ENCODE measurements around the gene KDM5C.
A peak's percentile ranks its signal among the peaks of the same experiment; 100 is the strongest.

Gene KDM5C

GRCh38 chrX:53250556-53250955, 25.5 kb upstream of the KDM5C start:
- no peak for FAIRE-seq

DNA sequence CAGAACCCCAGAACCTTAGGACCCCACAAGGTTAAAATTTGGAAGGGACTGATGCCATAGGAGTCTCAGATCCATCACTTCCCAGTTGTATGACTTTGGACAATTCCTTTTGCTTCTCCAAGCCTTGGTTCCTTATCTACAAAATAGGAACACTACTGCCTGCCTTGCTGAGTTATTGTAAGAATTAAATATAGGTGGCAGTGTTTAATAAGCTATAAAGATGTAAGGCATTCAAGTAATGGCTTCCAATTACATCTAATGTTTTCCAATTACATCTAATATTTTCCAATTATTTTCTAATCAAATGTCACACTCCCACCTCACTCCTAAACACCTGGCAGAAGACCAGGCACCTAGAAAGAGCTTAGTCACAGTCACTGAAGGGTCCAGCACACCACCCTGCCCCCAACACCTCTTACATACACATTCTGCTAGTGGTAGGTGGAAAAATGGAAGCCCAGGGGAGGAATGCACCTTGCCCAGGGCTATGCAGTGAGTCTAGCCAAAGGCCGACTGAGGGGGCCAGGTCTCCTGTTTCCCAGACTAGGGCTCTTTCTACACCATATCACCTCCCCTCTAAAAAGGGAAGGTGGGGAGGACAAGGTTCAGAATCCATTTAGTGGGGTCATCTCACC, 24.5 kb upstream of the KDM5C start:
- no peak for FAIRE-seq

DNA sequence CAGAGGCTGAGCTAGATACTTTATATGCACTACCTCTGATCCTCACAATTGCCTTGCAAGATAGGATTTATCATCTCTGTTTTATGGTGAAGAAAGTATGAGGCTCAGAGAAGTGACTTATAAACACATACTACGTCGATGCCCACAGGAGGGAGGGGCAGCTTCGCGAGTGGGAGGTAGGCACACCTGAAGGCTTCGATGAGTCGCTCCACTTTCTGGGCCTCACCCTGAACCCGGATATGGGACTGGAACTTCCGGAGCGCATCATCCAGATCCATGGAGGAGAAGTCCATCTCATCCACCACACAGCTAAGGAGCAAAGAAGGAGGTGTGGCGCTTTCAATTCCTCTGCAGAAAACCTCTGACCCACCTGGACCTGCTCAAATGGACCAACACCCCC, 22.9 kb upstream of the KDM5C start:
- no peak for FAIRE-seq

GRCh38 chrX:53246231-53246630, 21.2 kb upstream of the KDM5C start:
- FAIRE-seq = no peak

DNA sequence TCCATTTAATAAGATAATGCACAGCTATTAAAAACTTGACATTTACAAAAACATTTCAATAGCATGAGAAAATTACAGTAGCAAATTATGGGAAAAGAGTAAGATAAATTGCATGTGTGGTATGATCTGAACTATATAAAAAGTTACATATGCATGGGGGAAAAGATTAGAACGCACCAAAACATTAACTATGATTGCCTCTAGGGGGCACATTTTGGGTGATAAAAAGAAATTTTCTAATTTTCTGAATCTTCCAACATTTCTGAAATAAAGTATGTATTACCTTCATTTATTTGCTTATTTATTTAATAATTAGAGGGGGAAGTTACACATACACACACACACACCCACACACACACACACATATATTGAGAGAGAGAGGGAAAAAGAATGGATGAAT, 19.6 kb upstream of the KDM5C start:
- FAIRE-seq = peak; percentile 73

DNA sequence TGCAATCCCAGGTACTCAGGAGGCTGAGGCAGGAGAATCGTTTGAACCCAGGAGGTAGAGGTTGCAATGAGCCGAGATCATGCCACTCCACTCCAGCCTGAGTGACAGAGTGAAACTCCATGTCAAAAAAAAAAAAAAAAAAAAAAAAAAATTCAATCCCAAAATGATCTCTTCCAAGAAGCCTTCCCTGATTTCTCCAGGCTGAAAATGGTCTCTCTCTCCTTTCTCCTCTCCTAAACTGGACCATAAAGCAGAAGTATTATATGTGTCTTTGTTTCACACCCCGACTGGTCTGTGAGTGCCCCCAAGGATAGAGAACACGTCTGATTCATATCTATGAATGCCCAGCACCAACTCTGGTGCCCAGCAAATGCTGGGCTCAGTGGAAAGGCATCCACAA, 17.3 kb upstream of the KDM5C start:
- no peak for FAIRE-seq

DNA sequence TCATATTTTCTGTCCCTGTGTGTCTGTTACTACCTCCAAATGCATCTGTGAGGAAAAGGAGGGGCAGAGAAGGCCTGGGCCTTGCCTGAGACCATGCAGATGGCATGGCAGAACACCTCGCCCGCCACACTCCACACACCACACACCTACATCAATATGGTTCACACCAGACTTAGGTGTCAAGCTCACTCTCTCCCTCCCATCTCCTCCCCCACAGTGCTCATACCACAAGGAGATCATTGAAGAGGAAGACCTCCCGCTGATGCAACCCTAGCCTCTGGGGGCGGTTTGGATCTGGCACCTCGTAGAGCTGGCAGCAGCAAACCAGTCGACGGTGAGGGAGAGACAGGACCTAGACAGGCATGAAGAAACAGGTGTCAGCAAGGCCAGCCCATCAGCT, 16.6 kb upstream of the KDM5C start:
- no peak for FAIRE-seq

DNA sequence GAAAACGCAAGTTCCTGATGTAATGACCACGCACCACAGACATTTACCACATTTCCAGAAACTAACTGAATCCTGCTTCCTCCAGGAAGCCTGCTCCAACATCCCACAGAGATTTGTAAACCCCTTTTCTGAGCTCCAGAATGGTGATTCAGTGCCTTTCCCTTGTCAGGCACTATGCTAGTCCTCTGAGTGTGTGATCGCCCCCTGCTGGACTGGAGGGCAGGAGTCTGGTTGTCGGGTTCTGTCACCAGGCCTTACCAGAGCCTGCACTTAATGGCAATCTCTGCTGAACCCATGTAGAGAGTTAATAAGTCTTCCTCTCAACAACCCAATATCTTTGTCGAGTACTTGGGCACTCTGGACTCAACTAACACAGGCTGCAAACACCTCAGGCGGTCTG, 14.5 kb upstream of the KDM5C start:
- FAIRE-seq = no peak

DNA sequence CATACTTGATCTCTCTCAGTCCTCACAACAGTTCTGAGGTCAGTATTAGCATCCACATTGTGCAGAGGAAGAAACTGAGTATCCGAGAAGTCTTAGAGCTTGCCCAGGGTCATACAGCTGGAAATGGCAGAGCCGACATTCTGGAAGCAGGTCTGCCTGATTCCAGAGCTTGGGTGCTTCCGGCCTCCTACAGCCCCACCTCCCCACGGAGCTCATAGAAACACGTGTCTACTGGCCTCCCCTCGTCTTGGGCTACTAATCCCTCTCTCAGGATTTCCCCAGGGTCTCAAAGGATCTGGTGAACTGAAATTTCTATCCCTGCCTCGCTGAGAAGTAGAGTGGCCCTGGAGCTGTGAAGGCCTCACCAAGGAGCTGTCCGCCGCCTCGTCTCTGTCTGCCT, 12.0 kb upstream of the KDM5C start:
- no peak for FAIRE-seq

DNA sequence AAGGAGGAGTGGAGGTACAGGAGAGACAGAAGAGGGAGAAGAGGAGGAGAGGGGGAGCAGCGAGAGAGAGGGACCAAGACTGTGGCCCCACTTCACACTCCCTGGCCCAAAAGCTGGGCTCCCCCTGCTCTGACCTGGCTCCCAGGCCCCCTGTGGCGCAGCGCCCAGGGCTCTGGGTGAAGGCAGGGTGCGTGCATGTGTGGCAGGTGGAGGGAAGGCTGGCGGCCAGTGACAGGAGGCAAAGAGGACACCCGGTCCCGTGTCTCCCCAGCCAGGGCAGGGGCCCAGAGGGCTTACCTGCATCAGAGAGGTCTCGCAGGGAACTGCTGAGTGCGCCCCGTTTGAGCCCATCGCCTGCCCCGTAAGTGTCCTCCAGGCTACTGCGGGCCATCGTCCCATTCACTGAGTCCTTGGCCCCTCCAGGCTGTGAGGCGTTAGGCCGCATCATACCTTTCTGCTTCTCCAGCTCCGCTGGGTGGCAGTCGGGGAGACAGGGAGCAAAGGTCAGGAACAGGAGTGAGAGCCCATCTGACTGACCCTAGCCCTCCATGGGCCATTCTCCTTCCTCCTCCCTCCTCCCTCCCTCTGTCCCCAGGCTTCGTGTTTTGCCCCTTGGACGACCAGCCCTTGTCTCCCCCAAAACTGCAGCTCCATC, 11.1 kb upstream of the KDM5C start:
- no peak for FAIRE-seq

- FAIRE-seq = no peak
Measured at GRCh38 chrX:53235566-53235965, 10.6 kb upstream of the KDM5C start.

GRCh38 chrX:53234484-53234883, 9.5 kb upstream of the KDM5C start:
- no peak for FAIRE-seq

DNA sequence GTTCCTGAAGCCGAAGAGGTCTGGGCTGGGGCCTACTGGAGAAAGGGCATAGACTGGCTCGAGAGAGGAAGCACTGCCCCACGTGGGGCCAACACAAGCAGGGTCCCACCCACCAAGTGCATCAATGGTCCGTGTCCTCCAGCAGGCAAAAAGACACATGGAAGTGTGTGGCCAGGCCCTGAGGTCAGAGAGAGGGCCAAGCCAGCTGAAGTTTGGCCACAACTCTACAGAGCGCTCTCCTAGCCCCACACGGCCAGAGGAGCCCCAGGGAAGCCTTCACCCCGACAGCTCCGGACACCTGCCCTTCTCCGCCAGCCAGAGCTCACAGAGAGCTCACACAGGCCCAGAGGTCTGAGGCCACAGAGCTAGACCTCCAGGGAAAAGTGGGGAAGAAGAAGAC, 8.5 kb upstream of the KDM5C start:
- FAIRE-seq = no peak

GRCh38 chrX:53230116-53230515, 5.1 kb upstream of the KDM5C start:
- no peak for FAIRE-seq

DNA sequence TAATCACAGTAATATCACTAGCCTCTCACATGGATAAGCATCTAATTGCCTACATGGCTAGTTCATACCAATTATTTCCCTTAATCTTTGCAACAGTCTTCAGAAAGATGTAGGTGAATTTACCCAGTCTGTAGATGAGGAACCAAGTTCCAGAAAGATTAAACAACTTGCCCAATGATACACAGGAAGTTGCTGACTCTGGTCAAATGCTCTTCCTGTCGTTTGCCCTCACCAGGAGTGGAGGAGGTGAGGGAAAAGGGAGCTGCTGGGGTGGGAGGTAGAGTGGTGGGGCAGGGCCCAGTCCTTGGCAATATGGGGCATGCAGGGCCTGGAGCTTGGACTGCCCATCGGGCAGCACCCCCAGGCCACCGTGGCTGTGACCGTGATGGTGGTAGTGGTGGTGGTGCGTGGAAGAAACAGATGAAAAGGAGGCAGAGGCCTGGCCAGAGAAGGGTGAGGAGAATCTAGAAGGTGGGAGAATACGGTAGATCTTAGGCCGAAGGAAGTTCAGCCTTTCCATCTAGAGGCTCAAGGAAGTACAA, 2.3 kb upstream of the KDM5C start:
- no peak for FAIRE-seq

DNA sequence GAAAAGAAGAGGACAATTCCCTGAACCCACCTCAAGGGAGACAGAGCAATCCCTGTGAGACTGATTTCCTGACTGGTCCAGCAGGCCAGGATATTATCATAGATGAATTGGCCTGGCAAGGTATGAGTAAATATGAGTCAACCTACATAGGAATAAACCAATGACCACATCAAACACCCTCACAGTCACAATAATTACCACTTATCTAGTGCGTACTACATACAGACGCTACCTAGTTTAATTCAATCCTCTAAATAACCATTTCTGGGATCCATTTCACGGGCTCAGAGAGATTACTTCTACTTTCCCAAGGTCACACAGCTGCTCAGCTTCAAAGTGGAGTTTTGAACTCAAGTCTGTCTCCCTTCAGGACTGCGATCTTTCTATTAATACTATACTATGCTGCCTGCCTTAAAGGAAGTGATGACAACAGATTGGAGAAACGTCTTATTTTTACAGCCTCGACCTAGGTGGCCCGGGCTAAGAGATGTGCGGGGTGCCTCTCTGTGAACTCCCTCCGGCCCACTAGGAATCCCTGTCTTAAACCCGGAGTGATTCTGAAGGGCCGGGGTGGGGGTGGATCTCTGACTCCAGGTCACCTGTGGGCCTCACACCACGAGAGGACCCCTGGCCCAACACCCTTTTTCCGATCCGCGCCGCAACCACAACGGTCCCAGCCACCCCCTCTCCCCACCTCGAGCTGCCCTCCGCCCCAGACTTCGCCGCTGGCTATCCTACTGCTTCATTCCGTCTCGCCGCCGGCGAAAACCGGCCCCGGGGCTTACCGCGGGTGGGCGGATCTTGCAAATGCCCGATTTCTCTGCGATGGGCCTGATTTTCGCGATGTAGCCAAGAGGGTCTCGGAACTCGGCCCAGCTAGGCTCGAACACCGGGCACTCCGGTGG, 800 bp downstream of the KDM5C start:
- FAIRE-seq = no peak

DNA sequence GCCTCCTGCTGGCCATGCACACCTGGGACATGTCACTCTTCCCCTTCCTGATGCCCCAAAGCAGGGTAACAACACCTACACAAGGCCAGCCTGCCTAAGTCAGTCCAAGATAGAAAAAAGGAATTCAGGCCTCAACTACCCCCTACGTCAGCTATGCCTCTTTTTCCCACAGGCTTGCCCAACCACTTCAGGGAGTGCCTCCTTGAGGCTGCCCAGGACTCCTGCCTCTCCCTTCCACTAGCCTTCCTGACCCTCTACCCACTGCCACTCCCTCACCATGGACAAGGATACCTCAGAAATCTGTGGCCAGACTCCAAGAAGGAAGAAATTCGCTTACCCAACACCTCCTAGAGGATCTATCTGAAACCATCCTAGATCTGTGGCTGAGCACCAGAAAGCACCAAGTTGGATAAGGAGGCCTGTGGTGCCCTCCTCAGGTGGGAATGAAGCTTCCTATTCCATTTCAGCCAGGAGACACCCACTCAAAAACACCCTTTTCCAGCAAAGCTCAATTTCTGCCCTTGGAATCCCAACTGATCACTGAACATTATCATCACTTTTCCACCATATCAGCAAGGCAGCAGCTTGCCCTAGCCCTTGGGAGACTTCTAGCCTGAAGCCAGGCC, 1.8 kb downstream of the KDM5C start:
- FAIRE-seq = no peak

DNA sequence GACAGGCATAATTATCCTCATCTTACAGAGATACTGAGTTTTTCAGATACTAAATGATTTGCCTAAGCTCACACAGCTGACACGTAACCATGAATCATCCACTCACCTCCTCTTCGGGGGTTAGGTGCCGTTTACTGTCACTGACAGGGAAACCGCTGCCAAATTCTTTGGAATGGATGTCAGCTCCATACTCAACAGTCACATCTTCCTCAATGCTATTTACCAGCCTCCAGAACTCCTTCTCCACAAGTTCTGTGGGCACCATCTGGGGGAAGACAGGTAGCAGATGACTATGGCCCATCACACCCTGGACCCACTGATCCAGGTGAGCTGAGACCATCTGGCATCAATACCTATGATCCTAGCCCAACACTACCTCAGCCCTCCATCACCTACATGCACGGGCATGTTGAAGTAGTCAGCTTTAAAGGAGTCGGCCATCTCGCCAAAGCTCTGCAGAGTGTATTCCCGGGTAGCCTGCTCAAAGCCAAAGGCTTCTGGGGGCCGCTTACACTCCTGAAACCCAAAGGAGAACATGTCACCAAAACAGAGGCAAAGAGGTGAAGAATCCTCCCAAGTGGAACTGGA, 13.5 kb downstream of the KDM5C start:
- FAIRE-seq = no peak

GRCh38 chrX:53196678-53197077, 28.3 kb downstream of the KDM5C start:
- FAIRE-seq = no peak

GRCh38 chrX:53195401-53195800, 29.6 kb downstream of the KDM5C start:
- no peak for FAIRE-seq

DNA sequence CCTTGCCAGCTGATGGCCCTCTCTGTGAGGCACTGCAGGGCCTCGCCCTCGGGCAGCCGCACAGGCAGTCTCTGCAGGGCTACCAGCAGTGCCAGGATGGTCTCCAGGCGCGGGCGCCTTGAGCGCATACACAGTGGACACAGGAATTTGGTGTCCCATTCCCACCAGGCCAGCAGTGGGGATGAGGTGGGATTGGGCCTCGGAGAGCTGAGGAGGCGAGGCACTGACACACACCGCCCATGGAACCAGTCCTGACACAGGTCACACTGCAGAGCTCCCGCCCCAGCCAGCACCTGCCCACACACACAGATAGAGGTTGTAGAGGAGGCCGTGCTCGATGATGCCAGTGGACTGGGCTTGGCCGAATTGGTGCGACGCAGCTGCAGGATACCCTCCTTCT, 30.7 kb downstream of the KDM5C start:
- FAIRE-seq = no peak

GRCh38 chrX:53193093-53193492, 31.9 kb downstream of the KDM5C start:
- FAIRE-seq = no peak

Data from colon (tissue), 2 donors.